Astrocyte (in vitro differentiated cells and primary cell): ENCODE data around the gene SUZ12. TPM values are rescaled to one million over a fixed set of nuclear protein-coding genes. Genes with fewer than 3 reads are reported as not detected.
"Not testable (repeated sequence)": the region's sequence is repeated elsewhere in the genome, so short reads cannot be mapped to it uniquely, and the experiment has no call there.

Source experiments
- DNase-seq: peaks from one replicate; pipeline ENCODE4 v3.0.0-alpha.2; 2010; ENCODE audit warnings: low read depth
- FAIRE-seq: peaks from 2 replicates; lab custom pipeline; 2011; peaks lifted over from hg19 to GRCh38; lab: Jason Lieb, UNC
- H2AFZ ChIP-seq: 2 replicates; pipeline ENCODE4 v1.6.0; 2012; ENCODE audit warnings: low read depth, low read length, inconsistent platforms
- H3K27ac ChIP-seq: 2 replicates; pipeline ENCODE4 v1.5.1; 2011; ENCODE audit warnings: low read depth, low read length, inconsistent platforms
- H3K27me3 ChIP-seq: 2 replicates; pipeline ENCODE4 v1.6.0; 2011; ENCODE audit warnings: low read length, inconsistent platforms; ENCODE audit not compliant: insufficient read depth
- H3K36me3 ChIP-seq: 2 replicates; pipeline ENCODE4 v1.5.1; 2011; ENCODE audit warnings: low read length, inconsistent platforms; ENCODE audit not compliant: insufficient read depth
- H3K4me1 ChIP-seq: 2 replicates; pipeline ENCODE4 v1.5.1; 2011; ENCODE audit warnings: low read length, inconsistent platforms; ENCODE audit not compliant: insufficient read depth
- H3K4me2 ChIP-seq: 2 replicates; pipeline ENCODE4 v1.6.0; 2012; ENCODE audit warnings: low read length, inconsistent platforms
- H3K4me3 ChIP-seq: 2 replicates; pipeline ENCODE4 v1.5.1; 2011; ENCODE audit warnings: low read depth, mild to moderate bottlenecking, low read length, inconsistent platforms; ENCODE audit not compliant: insufficient read depth
- H3K79me2 ChIP-seq: 2 replicates; pipeline ENCODE4 v1.6.0; 2012; ENCODE audit warnings: mild to moderate bottlenecking, low read length, inconsistent platforms; ENCODE audit not compliant: insufficient read depth
- H3K9ac ChIP-seq: 2 replicates; pipeline ENCODE4 v1.6.0; 2012; ENCODE audit warnings: mild to moderate bottlenecking, low read length, inconsistent platforms
- H3K9me3 ChIP-seq: 2 replicates; pipeline ENCODE4 v1.5.1; 2012; ENCODE audit warnings: low read depth, mild to moderate bottlenecking, low read length, inconsistent platforms; ENCODE audit not compliant: insufficient read depth
- H4K20me1 ChIP-seq: 2 replicates; pipeline ENCODE4 v1.6.0; 2012; ENCODE audit warnings: low read length, inconsistent platforms; ENCODE audit not compliant: insufficient read depth
- H3K27ac Mint-ChIP-seq: one replicate; pipeline ENCODE4 v1.8.0; 2021; ENCODE audit warnings: mild to moderate bottlenecking, mixed read lengths; ENCODE audit not compliant: unreplicated experiment
- H3K27me3 Mint-ChIP-seq: one replicate; pipeline ENCODE4 v1.8.0; 2021; ENCODE audit warnings: low read depth, mixed read lengths; ENCODE audit not compliant: unreplicated experiment
- H3K36me3 Mint-ChIP-seq: one replicate; pipeline ENCODE4 v1.8.0; 2021; ENCODE audit warnings: low read depth, mixed read lengths; ENCODE audit not compliant: unreplicated experiment
- H3K4me1 Mint-ChIP-seq: one replicate; pipeline ENCODE4 v1.8.0; 2021; ENCODE audit warnings: low read depth, mixed read lengths; ENCODE audit not compliant: unreplicated experiment
- H3K4me3 Mint-ChIP-seq: one replicate; pipeline ENCODE4 v1.8.0; 2021; ENCODE audit warnings: mild to moderate bottlenecking, moderate library complexity, mixed read lengths; ENCODE audit not compliant: unreplicated experiment
- H3K9me3 Mint-ChIP-seq: one replicate; pipeline ENCODE4 v1.8.0; 2021; ENCODE audit warnings: mild to moderate bottlenecking, mixed read lengths; ENCODE audit not compliant: unreplicated experiment
- EZH2 ChIP-seq: IDR thresholded peaks from 2 replicates; pipeline ENCODE4 v1.6.1; 2012; ENCODE audit warnings: mild to moderate bottlenecking, low read length, inconsistent platforms; ENCODE audit not compliant: insufficient read depth
- total RNA-seq: library from RNA; stranded (reverse); gene quantifications from 2 replicates; pipeline ENCODE4 v1.2.1, GENCODE V29; 2021
- TF ChIP-seq, protein P1 (sequence below): IDR thresholded peaks from 2 replicates; pipeline ENCODE4 v1.5.1; 2011; ENCODE audit warnings: low read depth, mild to moderate bottlenecking, inconsistent platforms, low read length, moderate library complexity; ENCODE audit not compliant: insufficient read depth

Gene SUZ12
- total RNA-seq, 1 donor from 2014 or later = 18.7 TPM

- no peak overlapping the region for H3K27ac ChIP-seq
- no peak overlapping the region for H3K4me3 Mint-ChIP-seq
- TF ChIP-seq, protein P1, sequence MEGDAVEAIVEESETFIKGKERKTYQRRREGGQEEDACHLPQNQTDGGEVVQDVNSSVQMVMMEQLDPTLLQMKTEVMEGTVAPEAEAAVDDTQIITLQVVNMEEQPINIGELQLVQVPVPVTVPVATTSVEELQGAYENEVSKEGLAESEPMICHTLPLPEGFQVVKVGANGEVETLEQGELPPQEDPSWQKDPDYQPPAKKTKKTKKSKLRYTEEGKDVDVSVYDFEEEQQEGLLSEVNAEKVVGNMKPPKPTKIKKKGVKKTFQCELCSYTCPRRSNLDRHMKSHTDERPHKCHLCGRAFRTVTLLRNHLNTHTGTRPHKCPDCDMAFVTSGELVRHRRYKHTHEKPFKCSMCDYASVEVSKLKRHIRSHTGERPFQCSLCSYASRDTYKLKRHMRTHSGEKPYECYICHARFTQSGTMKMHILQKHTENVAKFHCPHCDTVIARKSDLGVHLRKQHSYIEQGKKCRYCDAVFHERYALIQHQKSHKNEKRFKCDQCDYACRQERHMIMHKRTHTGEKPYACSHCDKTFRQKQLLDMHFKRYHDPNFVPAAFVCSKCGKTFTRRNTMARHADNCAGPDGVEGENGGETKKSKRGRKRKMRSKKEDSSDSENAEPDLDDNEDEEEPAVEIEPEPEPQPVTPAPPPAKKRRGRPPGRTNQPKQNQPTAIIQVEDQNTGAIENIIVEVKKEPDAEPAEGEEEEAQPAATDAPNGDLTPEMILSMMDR = no peak
- TF ChIP-seq EZH2 = no peak
- no peak overlapping the region for H2AFZ ChIP-seq
- no peaks in the 10 kb centered on the region for H3K9me3 Mint-ChIP-seq
- H3K9ac ChIP-seq = no peak overlapping the region
- no peaks in the 10 kb centered on the region for H3K9me3 ChIP-seq
- H4K20me1 ChIP-seq = peaks cover 24% of the 10 kb centered on the region
- H3K27ac Mint-ChIP-seq = no peak overlapping the region
- H3K4me1 ChIP-seq = no peaks in the 10 kb centered on the region
- H3K79me2 ChIP-seq = peaks cover 3% of the 10 kb centered on the region
- H3K4me3 ChIP-seq = no peak overlapping the region
- no peaks in the 10 kb centered on the region for H3K27me3 ChIP-seq
- H3K36me3 Mint-ChIP-seq = peaks cover 14% of the 10 kb centered on the region
- H3K4me1 Mint-ChIP-seq = no peaks in the 10 kb centered on the region
- H3K4me2 ChIP-seq = no peak overlapping the region
- FAIRE-seq = no peak
- H3K27me3 Mint-ChIP-seq = no peaks in the 10 kb centered on the region
- no peak for DNase-seq
- no peaks in the 10 kb centered on the region for H3K36me3 ChIP-seq
Measured at GRCh38 chr17:32020943-32021614, 84.3 kb downstream of the SUZ12 start.

GRCh38 chr17:32021615-32021955, 84.8 kb downstream of the SUZ12 start:
- no peaks in the 10 kb centered on the region for H3K9me3 Mint-ChIP-seq
- Histone ChIP-seq H4K20me1 (peaks cover 21% of the 10 kb centered on the region), H3K9ac (no peak overlapping the region), H3K4me2 (no peak overlapping the region), H3K4me1 (no peaks in the 10 kb centered on the region), H3K27me3 (no peaks in the 10 kb centered on the region), H2AFZ (no peak overlapping the region), H3K27ac (no peak overlapping the region), H3K9me3 (no peaks in the 10 kb centered on the region), H3K4me3 (no peak overlapping the region), H3K79me2 (no peaks in the 10 kb centered on the region), H3K36me3 (no peaks in the 10 kb centered on the region)
- H3K4me3 Mint-ChIP-seq = no peak overlapping the region
- H3K4me1 Mint-ChIP-seq = no peaks in the 10 kb centered on the region
- no peaks in the 10 kb centered on the region for H3K27me3 Mint-ChIP-seq
- no peak for TF ChIP-seq EZH2
- TF ChIP-seq, protein P1 = no peak
- DNase-seq = no peak
- H3K36me3 Mint-ChIP-seq = peaks cover 14% of the 10 kb centered on the region
- no peak for FAIRE-seq
- no peak overlapping the region for H3K27ac Mint-ChIP-seq

DNA sequence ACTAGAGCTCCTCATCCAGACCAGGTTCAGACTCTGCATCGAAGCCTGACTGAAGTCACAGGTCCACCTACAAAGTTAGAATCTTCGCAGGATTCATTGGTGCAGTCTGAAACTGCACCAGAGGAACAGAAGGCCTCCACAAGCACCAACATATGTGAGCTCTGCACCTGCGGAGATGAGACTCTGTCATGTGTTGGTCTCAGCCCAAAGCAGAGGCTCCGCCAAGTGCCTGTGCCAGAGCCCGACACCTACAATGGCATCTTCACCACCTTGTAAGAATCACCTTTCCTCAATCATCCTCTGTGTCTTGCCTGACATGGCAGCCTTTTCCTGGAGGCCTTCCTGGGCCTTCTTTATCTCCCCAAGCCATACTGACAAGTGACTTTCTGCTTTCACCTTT, 85.7 kb downstream of the SUZ12 start:
- not testable (repeated sequence) for H3K27me3 ChIP-seq, H3K4me3 ChIP-seq, H3K9me3 ChIP-seq, H3K36me3 ChIP-seq, H3K4me2 ChIP-seq, DNase-seq, H3K27ac Mint-ChIP-seq, H3K9ac ChIP-seq, H3K4me1 Mint-ChIP-seq, FAIRE-seq, H3K27me3 Mint-ChIP-seq, H2AFZ ChIP-seq, H3K9me3 Mint-ChIP-seq, H3K79me2 ChIP-seq, H3K4me3 Mint-ChIP-seq, H3K4me1 ChIP-seq, H3K27ac ChIP-seq
- H4K20me1 ChIP-seq = peaks cover 15% of the 10 kb centered on the region
- H3K36me3 Mint-ChIP-seq = peaks cover 14% of the 10 kb centered on the region

GRCh38 chr17:32027271-32027670, 90.5 kb downstream of the SUZ12 start:
- not testable (repeated sequence) for H3K4me1 ChIP-seq, FAIRE-seq, H3K9me3 Mint-ChIP-seq, H3K9me3 ChIP-seq, H3K36me3 ChIP-seq, H3K27ac Mint-ChIP-seq, DNase-seq, H3K27ac ChIP-seq, H3K4me1 Mint-ChIP-seq, H3K9ac ChIP-seq, H3K27me3 ChIP-seq, H4K20me1 ChIP-seq, H3K79me2 ChIP-seq, H3K4me3 Mint-ChIP-seq, H2AFZ ChIP-seq, H3K4me2 ChIP-seq, H3K36me3 Mint-ChIP-seq, H3K27me3 Mint-ChIP-seq, H3K4me3 ChIP-seq
